Activated naive CD8-positive, alpha-beta T cell treated with anti-CD3 and anti-CD28 coated beads for 36 hours (primary cell): Measurements from ENCODE around the gene AGMAT. TPM values are rescaled to one million over a fixed set of nuclear protein-coding genes. Genes with fewer than 3 reads are reported as not detected.

Source experiments
- DNase-seq: peaks from one replicate; pipeline ENCODE4 v3.0.0; 2021
- H3K27ac Mint-ChIP-seq: one replicate; pipeline ENCODE4 v1.8.0; 2022; ENCODE audit warnings: mild to moderate bottlenecking, moderate library complexity, mixed read lengths
- H3K27me3 Mint-ChIP-seq: one replicate; pipeline ENCODE4 v1.8.0; 2022; ENCODE audit warnings: mild to moderate bottlenecking, mixed read lengths
- H3K36me3 Mint-ChIP-seq: one replicate; pipeline ENCODE4 v1.8.0; 2021; ENCODE audit warnings: mild to moderate bottlenecking, mixed read lengths
- H3K4me1 Mint-ChIP-seq: one replicate; pipeline ENCODE4 v1.8.0; 2021; ENCODE audit warnings: mixed read lengths
- H3K4me3 Mint-ChIP-seq: one replicate; pipeline ENCODE4 v1.8.0; 2022; ENCODE audit warnings: mild to moderate bottlenecking, moderate library complexity, mixed read lengths
- H3K9me3 Mint-ChIP-seq: one replicate; pipeline ENCODE4 v1.8.0; 2022; ENCODE audit warnings: mixed read lengths
- total RNA-seq, 2 experiments: library from RNA; stranded (reverse); gene quantifications; one replicate each; pipeline ENCODE4 v1.2.3, GENCODE V29; 2021

Gene AGMAT
- total RNA-seq, 2 experiments from 2014 or later = 25.4 to 26.2 TPM

DNA sequence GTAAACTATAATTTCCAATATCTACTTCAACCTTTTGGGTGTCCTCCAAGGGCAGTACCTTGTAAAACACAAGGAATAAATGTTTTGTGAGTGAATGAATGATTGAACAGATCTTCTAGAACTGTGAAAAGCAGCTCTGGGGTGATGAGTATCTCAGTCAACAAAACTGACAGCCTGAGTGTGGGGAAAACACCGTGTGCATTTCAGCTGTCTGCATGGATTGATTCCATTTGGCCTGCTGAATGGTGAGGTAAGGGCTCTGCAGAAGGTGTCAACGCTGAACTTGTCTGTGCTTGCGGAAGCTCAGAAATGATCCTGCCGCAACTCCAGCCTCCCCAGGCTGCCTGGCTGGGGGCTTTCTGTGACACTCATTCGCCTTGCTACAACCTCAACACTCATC, 7.4 kb upstream of the AGMAT start:
- no peak overlapping the region for H3K27ac Mint-ChIP-seq
- H3K27me3 Mint-ChIP-seq = no peaks in the 10 kb centered on the region
- no peaks in the 10 kb centered on the region for H3K9me3 Mint-ChIP-seq
- DNase-seq = no peak
- H3K4me3 Mint-ChIP-seq = no peak overlapping the region
- peaks cover 13% of the 10 kb centered on the region for H3K36me3 Mint-ChIP-seq
- no peaks in the 10 kb centered on the region for H3K4me1 Mint-ChIP-seq

DNA sequence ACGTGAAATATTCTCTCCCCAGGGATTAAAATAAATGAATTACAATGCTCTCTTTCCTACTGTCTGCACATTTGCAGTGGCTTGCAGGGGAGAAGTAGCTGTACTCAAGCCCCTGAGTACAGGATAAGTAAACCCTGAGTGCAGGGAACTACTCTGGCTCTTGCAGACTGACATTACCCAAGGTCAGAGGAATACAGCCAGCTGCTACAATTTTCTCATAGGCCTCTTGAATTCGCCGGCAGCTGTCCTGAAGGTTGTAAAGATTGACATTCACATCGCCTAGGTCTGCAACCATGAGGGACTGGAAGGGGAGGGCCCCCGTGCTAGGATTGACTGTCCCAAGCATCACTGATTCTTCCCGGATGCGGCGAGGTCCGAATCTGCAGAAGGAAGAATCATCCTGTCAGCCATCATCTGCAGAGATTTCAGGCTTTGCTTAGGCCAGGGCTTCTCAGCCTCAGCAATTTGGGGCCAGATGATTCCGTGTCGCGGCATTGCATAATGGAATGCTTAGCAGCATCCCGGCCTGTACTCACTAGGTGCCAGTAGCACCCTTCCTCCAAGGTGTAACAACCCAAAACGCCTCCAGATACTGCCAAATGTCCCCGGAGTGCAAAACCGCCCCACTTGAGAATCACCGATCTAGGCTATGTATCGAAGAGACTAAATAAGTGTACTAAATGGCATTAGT, 1.7 kb downstream of the AGMAT start:
- H3K4me3 Mint-ChIP-seq = peak overlapping the region; percentile 86
- no peaks in the 10 kb centered on the region for H3K9me3 Mint-ChIP-seq
- H3K27ac Mint-ChIP-seq = peak overlapping the region; percentile 91
- H3K36me3 Mint-ChIP-seq = peaks cover 53% of the 10 kb centered on the region
- no peak for DNase-seq
- no peaks in the 10 kb centered on the region for H3K27me3 Mint-ChIP-seq
- H3K4me1 Mint-ChIP-seq = peaks cover 41% of the 10 kb centered on the region

DNA sequence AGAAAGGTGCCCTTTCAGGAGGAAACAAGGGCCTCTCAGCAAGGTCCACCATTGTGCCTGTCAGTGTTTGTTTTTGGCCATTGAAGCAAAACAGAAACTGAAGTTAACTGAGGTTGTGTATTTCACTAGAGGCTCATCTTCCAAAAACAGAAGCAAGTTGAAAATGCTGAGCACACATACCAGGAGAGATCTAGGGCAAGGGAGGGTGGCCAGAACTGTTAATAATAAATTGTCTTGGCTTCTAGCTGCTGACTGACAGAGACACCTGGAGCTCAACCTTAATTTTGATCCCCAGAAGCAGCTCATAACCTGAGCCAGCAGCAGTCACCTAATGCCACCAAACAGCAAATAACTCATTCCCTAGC, 5.2 kb downstream of the AGMAT start:
- peaks cover 46% of the 10 kb centered on the region for H3K36me3 Mint-ChIP-seq
- DNase-seq = no peak
- H3K27ac Mint-ChIP-seq = peak overlapping the region; percentile 93
- H3K4me3 Mint-ChIP-seq = peak overlapping the region; percentile 50
- no peaks in the 10 kb centered on the region for H3K9me3 Mint-ChIP-seq
- H3K27me3 Mint-ChIP-seq = no peaks in the 10 kb centered on the region
- peaks cover 48% of the 10 kb centered on the region for H3K4me1 Mint-ChIP-seq

DNA sequence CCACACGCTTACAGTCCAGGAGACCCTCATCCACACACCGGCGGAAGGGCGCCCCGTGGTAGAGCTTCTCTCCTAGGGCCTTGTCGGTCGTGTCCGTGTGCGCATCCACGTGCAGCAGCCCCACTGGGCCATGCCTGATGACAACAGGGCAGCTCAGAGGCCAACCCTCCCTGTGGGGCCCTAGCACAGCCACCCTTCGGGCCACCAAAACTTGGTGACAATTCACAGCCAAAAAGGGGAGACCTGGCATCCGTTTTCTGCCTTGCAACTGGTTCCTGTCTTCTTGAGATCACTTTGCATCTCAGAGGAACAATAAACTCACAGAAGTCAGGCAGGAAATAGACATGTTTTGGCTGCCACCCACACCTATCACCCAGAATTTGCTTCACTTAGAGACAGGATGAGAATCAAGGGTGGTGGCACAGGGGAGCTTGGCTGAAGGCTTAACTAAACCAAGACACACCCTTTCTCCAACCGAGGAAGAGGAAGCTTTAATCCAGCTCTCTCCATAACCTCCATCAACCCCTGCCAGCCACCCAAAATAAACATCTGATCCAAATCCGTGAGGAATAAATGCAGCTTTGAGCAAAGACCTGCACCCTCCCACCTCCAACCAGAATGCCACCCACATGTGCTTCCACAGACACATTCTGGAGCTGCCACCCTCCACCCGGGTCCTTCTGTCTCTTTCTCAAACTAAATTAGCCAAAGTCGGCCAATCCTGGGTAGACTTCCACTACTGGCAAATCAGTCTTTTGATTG, 5.7 kb downstream of the AGMAT start:
- peak; percentile 26 for DNase-seq
- H3K9me3 Mint-ChIP-seq = no peaks in the 10 kb centered on the region
- peak overlapping the region; percentile 50 for H3K4me3 Mint-ChIP-seq
- H3K36me3 Mint-ChIP-seq = peaks cover 46% of the 10 kb centered on the region
- peaks cover 46% of the 10 kb centered on the region for H3K4me1 Mint-ChIP-seq
- no peaks in the 10 kb centered on the region for H3K27me3 Mint-ChIP-seq
- H3K27ac Mint-ChIP-seq = peak overlapping the region; percentile 93

DNA sequence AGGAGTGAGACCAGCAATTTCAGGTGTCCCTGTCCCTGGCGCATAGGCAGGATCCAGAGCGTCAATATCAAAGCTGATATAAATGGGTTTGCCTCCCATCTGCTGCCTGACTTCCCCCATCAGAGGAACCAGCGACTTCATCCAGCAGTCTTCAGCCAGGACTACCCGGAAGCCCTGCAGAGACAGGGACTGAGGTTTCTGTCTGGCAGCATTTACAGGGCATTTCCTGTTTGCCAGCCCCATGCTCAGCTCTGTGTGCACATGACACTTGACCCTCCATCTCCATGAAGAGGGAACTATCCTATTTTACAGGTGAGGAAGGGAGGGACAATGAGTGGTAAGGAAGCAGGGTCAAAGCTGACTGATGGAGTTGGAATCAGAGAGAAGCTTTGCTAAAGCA, 7.2 kb downstream of the AGMAT start:
- no peak for DNase-seq
- H3K9me3 Mint-ChIP-seq = no peaks in the 10 kb centered on the region
- H3K27me3 Mint-ChIP-seq = no peaks in the 10 kb centered on the region
- peak overlapping the region; percentile 93 for H3K27ac Mint-ChIP-seq
- H3K4me1 Mint-ChIP-seq = peaks cover 36% of the 10 kb centered on the region
- peak overlapping the region; percentile 47 for H3K4me3 Mint-ChIP-seq
- H3K36me3 Mint-ChIP-seq = peaks cover 38% of the 10 kb centered on the region

DNA sequence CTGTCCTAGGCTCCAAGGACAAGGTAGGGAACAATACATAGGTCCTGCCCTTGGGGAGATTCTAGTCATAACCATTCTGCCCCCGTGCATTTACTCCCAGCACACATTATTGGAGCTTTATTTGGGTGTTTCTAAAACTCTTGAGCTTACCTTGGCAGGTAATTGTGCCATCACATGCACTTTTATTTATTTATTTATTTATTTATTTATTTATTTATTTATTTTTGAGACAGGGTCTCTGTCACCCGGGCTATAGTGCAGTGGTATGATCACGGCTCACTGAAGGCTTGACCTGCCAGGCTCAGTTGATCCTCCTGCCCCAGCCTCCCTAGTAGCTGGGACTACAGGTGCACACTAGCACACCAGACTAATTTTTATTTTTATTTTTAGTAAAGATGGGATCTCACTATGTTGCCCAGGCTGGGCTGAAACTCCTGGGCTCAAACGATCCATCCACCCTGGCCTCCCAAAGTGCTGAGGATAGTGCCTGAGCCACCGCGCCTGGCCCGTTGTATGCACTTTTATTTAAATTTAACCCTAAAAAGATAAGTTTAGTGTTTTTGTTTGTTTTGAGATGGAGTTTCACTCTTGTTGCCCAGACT, 9.2 kb downstream of the AGMAT start:
- Mint-ChIP-seq H3K9me3 (no peaks in the 10 kb centered on the region), H3K4me3 (no peak overlapping the region), H3K27me3 (no peaks in the 10 kb centered on the region), H3K36me3 (peaks cover 33% of the 10 kb centered on the region), H3K4me1 (peaks cover 30% of the 10 kb centered on the region), H3K27ac (no peak overlapping the region)
- DNase-seq = no peak

DNA sequence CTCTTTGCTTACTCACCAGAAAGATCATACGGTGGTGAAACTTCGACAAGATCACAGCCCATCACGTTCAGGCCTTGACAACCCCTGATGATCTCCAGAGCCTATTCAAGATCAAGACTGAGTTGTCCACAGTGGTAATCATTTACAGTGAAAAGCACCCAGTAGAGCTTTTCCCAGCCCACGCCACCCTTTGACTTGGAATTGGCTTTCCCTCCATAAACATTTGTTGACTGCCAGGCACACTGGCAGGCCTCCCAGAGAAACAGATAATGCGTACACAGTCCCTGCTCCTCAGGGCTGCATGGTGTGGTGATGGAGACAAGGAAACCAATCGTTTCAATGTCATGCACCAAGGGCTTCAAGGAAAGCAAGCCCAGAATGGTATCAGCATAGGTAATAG, 10.1 kb downstream of the AGMAT start:
- DNase-seq = no peak
- no peak overlapping the region for H3K27ac Mint-ChIP-seq
- no peak overlapping the region for H3K4me3 Mint-ChIP-seq
- H3K27me3 Mint-ChIP-seq = no peaks in the 10 kb centered on the region
- H3K36me3 Mint-ChIP-seq = peaks cover 29% of the 10 kb centered on the region
- peaks cover 25% of the 10 kb centered on the region for H3K4me1 Mint-ChIP-seq
- no peaks in the 10 kb centered on the region for H3K9me3 Mint-ChIP-seq

DNA sequence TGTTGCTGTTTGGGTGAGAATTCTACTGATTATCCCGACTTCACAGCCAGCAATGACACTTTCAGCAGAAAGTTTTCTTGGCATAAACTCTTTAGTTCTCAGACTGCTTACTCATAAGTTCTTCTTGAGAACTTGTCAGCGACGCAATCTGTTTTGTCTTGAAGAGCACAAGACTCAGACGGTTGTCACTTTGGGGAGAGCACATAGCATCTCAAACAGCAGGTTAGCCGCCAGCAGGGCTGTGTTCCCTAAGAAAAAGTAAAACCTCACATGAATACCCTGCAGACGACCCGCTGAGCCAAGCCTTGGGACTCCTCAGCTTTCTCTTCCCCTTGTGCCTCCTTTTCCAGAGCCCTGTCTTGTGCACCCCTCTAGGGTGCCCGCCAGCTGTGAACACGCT, 11.4 kb downstream of the AGMAT start:
- H3K36me3 Mint-ChIP-seq = peaks cover 16% of the 10 kb centered on the region
- no peak overlapping the region for H3K4me3 Mint-ChIP-seq

DNA sequence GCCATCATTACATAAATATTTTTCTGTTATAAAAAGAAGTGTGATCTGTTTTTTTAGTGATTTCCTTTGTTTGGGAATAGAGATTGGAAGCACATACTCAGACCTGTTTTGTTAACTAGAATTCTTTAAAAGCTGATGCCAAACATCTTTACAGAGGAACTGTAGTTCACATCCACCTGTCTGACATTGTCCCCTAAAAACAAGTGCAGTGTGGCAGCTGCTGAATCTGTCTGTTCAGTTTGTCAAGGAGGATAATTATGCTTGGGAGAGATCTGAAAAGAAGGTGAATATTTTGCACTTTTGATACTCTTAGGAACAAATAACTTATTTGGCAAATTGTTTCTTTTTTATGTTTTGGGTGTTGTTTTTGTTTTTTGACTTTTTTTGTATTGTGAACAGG, 13.6 kb downstream of the AGMAT start:
- peaks cover 11% of the 10 kb centered on the region for H3K36me3 Mint-ChIP-seq
- H3K27ac Mint-ChIP-seq = peak overlapping the region; percentile 9
- H3K4me3 Mint-ChIP-seq = no peak overlapping the region
- no peaks in the 10 kb centered on the region for H3K9me3 Mint-ChIP-seq
- DNase-seq = no peak
- H3K4me1 Mint-ChIP-seq = no peaks in the 10 kb centered on the region
- H3K27me3 Mint-ChIP-seq = no peaks in the 10 kb centered on the region

More for the DNA sequence above, 11.4 kb downstream of the AGMAT start:
- Mint-ChIP-seq H3K9me3 (no peaks in the 10 kb centered on the region), H3K27me3 (no peaks in the 10 kb centered on the region), H3K27ac (no peak overlapping the region), H3K4me1 (peaks cover 12% of the 10 kb centered on the region)
- DNase-seq = no peak

DNA sequence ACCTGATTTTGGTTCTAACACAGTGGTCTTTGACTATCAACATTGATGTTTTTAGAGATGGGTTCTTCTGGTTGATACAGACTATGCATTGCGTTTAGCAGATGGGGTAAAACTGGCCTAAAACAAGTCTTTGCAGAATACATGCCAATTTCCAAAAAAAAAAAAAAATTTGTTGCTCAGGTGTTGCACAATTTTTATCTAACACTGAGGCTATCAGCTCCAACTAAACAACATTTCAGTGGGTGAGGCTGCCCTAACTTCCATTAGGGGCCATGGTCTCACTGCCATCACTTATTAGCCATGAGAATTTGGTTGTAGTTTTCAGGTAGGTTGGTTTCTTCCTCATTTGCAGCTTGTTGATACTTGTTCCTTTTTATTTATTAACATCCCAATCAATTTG, 14.0 kb downstream of the AGMAT start:
- Mint-ChIP-seq H3K36me3 (peaks cover 11% of the 10 kb centered on the region), H3K4me1 (no peaks in the 10 kb centered on the region), H3K27me3 (no peaks in the 10 kb centered on the region), H3K9me3 (no peaks in the 10 kb centered on the region), H3K27ac (no peak overlapping the region), H3K4me3 (no peak overlapping the region)
- no peak for DNase-seq

DNA sequence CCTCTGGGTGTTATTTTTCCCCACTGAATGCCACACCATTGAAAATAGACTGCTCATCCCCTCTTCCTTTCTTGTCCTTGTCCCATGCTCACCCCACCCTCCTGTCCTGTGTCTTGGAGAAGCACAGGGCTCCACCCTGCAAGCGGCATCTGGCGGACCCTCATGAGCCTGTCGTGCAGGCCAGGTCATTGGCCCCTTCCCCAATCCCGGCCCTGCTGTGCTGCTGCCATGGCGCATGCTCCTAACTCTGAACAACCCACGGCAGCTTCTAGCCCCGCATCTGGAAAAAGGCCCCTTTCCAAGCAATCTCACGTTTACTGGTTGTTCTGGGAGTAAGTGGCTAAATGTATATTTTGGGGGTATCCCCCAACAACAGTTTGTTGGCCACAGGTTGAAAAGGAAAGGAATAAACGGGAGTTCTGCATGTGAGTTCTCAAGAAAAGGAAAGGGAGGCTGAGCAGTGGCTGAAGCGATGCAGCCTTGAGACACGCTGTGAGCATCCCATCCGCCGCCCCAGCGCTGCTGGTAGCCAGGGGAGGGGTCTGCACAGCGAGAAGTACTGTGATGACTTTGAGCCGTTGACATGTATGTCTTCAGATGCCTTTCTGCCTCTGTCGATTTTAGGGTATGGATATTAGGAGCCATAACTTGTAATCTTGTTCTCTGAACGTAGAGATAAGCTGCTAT, 16.3 kb downstream of the AGMAT start:
- H3K36me3 Mint-ChIP-seq = peaks cover 12% of the 10 kb centered on the region
- DNase-seq = no peak
- peak overlapping the region; percentile 21 for H3K27ac Mint-ChIP-seq
- no peaks in the 10 kb centered on the region for H3K4me1 Mint-ChIP-seq
- H3K27me3 Mint-ChIP-seq = no peaks in the 10 kb centered on the region
- no peaks in the 10 kb centered on the region for H3K9me3 Mint-ChIP-seq
- H3K4me3 Mint-ChIP-seq = no peak overlapping the region

DNA sequence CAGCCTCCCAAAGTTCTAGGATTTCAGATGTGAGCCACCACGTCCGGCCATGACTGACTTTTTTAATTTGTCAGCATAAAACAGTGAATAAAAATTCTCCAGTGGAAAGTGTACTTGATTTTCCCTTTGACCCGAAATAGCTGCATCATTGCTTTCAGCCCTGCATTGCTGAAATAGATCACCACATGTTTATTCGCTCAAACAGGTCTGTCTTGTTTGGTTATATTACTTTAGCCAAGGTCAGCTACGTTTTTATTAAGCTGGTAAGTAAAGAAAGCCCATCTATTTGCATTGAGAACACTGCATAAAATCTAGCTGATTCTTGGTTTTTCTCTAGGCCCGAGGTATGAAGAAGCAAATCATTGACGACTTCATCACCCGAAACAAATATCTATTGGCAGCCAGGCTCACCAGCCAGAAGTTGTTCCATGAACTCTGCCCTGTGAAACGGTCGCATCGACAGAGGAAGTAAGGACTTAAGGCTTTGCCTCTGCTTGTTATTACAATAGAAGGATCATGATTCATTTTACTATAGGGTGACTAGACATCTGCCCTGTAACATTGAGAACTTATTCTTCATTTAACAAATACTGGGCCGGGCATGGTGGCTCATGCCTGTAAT, 25.6 kb downstream of the AGMAT start:
- Mint-ChIP-seq H3K27me3 (no peaks in the 10 kb centered on the region), H3K4me1 (no peaks in the 10 kb centered on the region), H3K4me3 (no peak overlapping the region), H3K9me3 (no peaks in the 10 kb centered on the region), H3K27ac (no peak overlapping the region), H3K36me3 (peaks cover 7% of the 10 kb centered on the region)
- DNase-seq = no peak

DNA sequence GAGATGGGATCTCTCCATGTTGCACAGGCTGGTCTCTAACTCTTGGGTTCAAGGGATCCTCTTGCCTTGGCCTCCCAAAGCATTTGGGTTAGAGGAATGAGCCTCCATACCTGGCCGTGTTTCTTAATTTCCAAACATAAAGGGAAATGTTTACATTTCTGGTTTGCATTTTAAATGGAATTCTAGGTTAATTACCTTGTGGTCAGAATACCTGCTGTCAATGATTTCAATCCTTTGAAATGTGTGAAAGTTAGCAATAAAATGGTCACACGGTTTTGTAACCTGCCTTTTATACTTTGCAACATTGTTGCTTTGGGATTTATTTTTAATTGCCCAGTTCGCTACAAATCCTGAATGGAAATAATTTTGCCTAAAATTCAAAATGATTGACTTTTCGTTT, 26.3 kb downstream of the AGMAT start:
- Mint-ChIP-seq H3K9me3 (no peaks in the 10 kb centered on the region), H3K27ac (no peak overlapping the region), H3K4me1 (no peaks in the 10 kb centered on the region), H3K27me3 (no peaks in the 10 kb centered on the region), H3K4me3 (no peak overlapping the region), H3K36me3 (peaks cover 6% of the 10 kb centered on the region)
- DNase-seq = no peak

DNA sequence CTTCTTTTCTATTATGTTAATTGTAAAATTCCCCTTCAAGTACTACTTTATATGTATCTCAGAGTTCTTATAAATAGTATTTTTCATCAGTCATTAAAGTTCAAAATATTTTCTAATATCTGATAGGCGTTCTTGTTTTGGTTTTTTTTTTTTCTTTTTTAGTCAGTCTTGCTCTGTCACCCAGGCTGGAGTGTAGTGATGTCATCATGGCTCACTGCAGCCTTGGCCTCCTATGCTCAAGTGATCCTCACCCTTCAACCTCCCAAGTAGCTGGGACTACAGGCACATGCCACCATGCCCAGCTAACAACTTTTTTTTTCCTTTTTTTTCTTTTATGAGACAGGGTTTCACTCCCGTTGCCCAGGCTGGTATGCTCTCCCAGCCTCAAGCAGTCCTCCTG, 27.3 kb downstream of the AGMAT start:
- no peaks in the 10 kb centered on the region for H3K4me1 Mint-ChIP-seq
- H3K36me3 Mint-ChIP-seq = peaks cover 6% of the 10 kb centered on the region
- H3K9me3 Mint-ChIP-seq = no peaks in the 10 kb centered on the region
- no peak overlapping the region for H3K27ac Mint-ChIP-seq
- DNase-seq = no peak
- no peaks in the 10 kb centered on the region for H3K27me3 Mint-ChIP-seq
- H3K4me3 Mint-ChIP-seq = no peak overlapping the region

DNA sequence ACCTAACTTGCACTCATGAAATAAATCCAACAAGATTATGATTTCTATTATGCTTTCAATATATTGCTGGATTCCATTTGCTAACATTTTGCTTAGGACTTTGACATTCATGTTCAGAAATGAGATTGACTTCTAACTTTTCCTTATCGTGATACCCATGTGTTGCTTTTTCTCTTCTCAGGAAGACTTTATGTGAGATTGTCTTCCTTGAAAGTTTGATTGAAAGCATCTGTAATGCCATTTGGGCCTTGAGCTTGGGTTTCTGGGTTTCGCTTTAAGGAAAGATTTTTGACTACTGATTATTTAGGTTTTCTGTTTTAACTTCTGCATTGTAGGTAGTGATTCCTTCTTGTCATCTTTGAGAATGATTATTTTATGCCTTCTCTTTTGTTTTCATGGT, 27.8 kb downstream of the AGMAT start:
- no peaks in the 10 kb centered on the region for H3K9me3 Mint-ChIP-seq
- H3K27ac Mint-ChIP-seq = no peak overlapping the region
- no peaks in the 10 kb centered on the region for H3K4me1 Mint-ChIP-seq
- no peak overlapping the region for H3K4me3 Mint-ChIP-seq
- H3K36me3 Mint-ChIP-seq = peaks cover 3% of the 10 kb centered on the region
- H3K27me3 Mint-ChIP-seq = no peaks in the 10 kb centered on the region
- no peak for DNase-seq
